Measurements from ENCODE around the gene SMC3.

DNA sequence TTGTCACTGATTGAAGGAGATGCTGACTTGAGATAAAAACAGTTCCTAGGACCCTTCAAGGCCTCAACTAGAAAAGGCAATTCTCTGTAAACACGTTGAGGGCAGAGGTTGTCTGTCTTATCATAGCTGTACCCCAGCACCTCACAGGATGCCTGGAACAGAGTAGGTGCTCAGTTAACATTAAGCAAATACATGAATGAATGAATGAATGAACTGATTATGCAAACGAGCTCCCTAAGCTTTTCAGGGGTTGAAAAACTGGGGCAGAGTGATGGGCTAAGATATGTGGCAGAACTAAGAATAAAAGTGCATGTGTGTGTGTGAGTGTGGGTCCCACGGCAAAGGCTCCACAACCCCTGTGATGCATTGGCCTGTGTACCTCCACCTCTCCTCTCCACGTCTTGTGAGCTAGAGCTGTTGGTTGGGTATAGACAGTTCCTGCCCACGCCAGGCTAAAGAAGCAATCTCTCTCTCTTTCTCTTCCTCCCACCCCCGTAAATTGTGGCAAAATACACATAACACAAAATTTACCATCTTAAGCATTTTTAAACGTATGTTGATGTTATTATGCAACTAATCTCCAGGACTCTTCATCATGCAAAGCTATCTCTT, 20.9 kb upstream of the SMC3 start:
- TF ChIP-seq POLR2A (IDR thresholded peaks at IDR 0.05) = no peak
- no peak for TF ChIP-seq CTCF (IDR thresholded peaks at IDR 0.05)
